Fibroblast of lung (primary cell): ENCODE data around the gene RPAP3. TPM values are rescaled to one million over a fixed set of nuclear protein-coding genes. Genes with fewer than 3 reads are reported as not detected.

Experiments
- DNase-seq, 2 donors: peaks; one replicate each; pipeline versions ENCODE4 v3.0.0 to v3.0.0-alpha.2; 2010; ENCODE audit warnings: low read depth in 2 of 2
- H2AFZ ChIP-seq: 2 replicates; pipeline ENCODE4 v1.5.1; 2012; ENCODE audit warnings: low read length, control low read depth, inconsistent platforms
- H3K27ac ChIP-seq: 2 replicates; pipeline ENCODE4 v1.5.1; 2011; ENCODE audit warnings: low read length, control low read depth; ENCODE audit not compliant: insufficient read depth
- H3K27me3 ChIP-seq: 2 replicates; pipeline ENCODE4 v1.5.1; 2011; ENCODE audit warnings: mild to moderate bottlenecking, low read length; ENCODE audit not compliant: control insufficient read depth, insufficient read depth
- H3K36me3 ChIP-seq: 2 replicates; pipeline ENCODE4 v1.5.1; 2011; ENCODE audit warnings: low read length; ENCODE audit not compliant: control insufficient read depth, insufficient read depth
- H3K4me1 ChIP-seq: 2 replicates; pipeline ENCODE4 v1.5.1; 2011; ENCODE audit warnings: low read length; ENCODE audit not compliant: control insufficient read depth, insufficient read depth; ENCODE audit errors: extremely low read depth
- H3K4me2 ChIP-seq: 2 replicates; pipeline ENCODE4 v1.5.1; 2011; ENCODE audit warnings: low read length, control low read depth; ENCODE audit not compliant: insufficient read depth; ENCODE audit errors: extremely low read depth
- H3K4me3 ChIP-seq, 4 experiments: fragments of 200-600 bp in 1 of 4; sonication (generic) in 1 of 4; replicated peaks in 1 of 4; 2 replicates each; pipeline ENCODE4 v1.5.1; 2011 to 2016; ENCODE audit warnings: low read length in 4 of 4, low read depth in 3 of 4, mild to moderate bottlenecking in 3 of 4, control low read depth in 2 of 4, inconsistent platforms in 1 of 4, mixed read lengths in 1 of 4; ENCODE audit not compliant: insufficient read depth in 1 of 4; ENCODE audit errors: control extremely low read depth in 1 of 4
- H3K79me2 ChIP-seq: 2 replicates; pipeline ENCODE4 v1.5.1; 2012; ENCODE audit warnings: mild to moderate bottlenecking, low read length, inconsistent platforms; ENCODE audit not compliant: control insufficient read depth, insufficient read depth
- H3K9ac ChIP-seq: 2 replicates; pipeline ENCODE4 v1.5.1; 2011; ENCODE audit warnings: mild to moderate bottlenecking, low read length, control low read depth; ENCODE audit not compliant: insufficient read depth
- H3K9me3 ChIP-seq: 2 replicates; pipeline ENCODE4 v1.5.1; 2012; ENCODE audit warnings: low read depth, low read length; ENCODE audit not compliant: control insufficient read depth, insufficient read depth
- H4K20me1 ChIP-seq: 2 replicates; pipeline ENCODE4 v1.5.1; 2011; ENCODE audit warnings: low read length; ENCODE audit not compliant: control insufficient read depth, insufficient read depth; ENCODE audit errors: extremely low read depth
- CTCF ChIP-seq, 2 donors: IDR thresholded peaks in 1 of 2; conservative IDR thresholded peaks in 1 of 2; 1 replicate in 1 of 2; 2 replicates in 1 of 2; pipeline ENCODE4 v1.5.1; 2011 to 2012; ENCODE audit warnings: low read length in 2 of 2, control low read depth in 1 of 2, inconsistent platforms in 1 of 2, low read depth in 1 of 2, mild to moderate bottlenecking in 1 of 2
- EZH2 ChIP-seq: IDR thresholded peaks from 2 replicates; pipeline ENCODE4 v1.5.1; 2012; ENCODE audit warnings: low read length, control low read depth, mild to moderate bottlenecking; ENCODE audit errors: missing control alignments
- polyA plus RNA-seq, 2 donors: library from polyadenylated mRNA; depleted of rRNA in 1 of 2; stranded (reverse) in 1 of 2; unstranded in 1 of 2; fragments of >200 nt; gene quantifications; 2 replicates each; pipeline ENCODE4 v1.2.1, GENCODE V29; 2011 to 2012; ENCODE audit warnings: missing spikeins in 1 of 2
- total RNA-seq: library from RNA; depleted of rRNA; stranded (reverse); fragments of >200 nt; gene quantifications from 2 replicates; pipeline ENCODE4 v1.2.1, GENCODE V29; 2014

The RPAP3 gene
- total and polyA plus RNA-seq, 2 donors (not counting 1 experiment from before 2014, with no cell fraction given): 12.1 to 23.8 TPM

GRCh38 chr12:47611906-47612305 is 93.9 kb downstream of the RPAP3 start:
- Histone ChIP-seq H3K79me2 (no peaks in the 10 kb centered on the region), H3K4me3 (no peak overlapping the region), H2AFZ (no peak overlapping the region), H3K27me3 (no peaks in the 10 kb centered on the region), H3K36me3 (no peaks in the 10 kb centered on the region), H3K4me2 (no peak overlapping the region), H3K4me1 (no peaks in the 10 kb centered on the region), H3K9ac (no peak overlapping the region), H3K9me3 (no peaks in the 10 kb centered on the region), H3K27ac (no peak overlapping the region), H4K20me1 (no peaks in the 10 kb centered on the region)
- DNase-seq: no peak
- TF ChIP-seq EZH2: no peak
- TF ChIP-seq CTCF (conservative IDR thresholded peaks at IDR 0.05 in 1 of 2, IDR thresholded peaks at IDR 0.05 in 1 of 2; ENCODE audit: low read depth in 1 of 2, low read length in 2 of 2): no peak

Other genes starting within 250 kb of the RPAP3 start
- 0.17 TPM in 1 of 2 replicates, not detected in the other for gene ENDOU, start 19.5 kb upstream of the RPAP3 start, total RNA-seq
- gene ENDOU, start 19.5 kb upstream of the RPAP3 start, polyA plus RNA-seq: 0.07 and 0.09 TPM in 2 replicates
- 1.0 and 2.8 TPM in 2 replicates for gene RAPGEF3, start 52.9 kb upstream of the RPAP3 start, total RNA-seq
- gene RAPGEF3, start 52.9 kb upstream of the RPAP3 start, polyA plus RNA-seq: 0.83 and 0.95 TPM in 2 replicates
- gene SLC48A1, start 67.2 kb upstream of the RPAP3 start, total RNA-seq: 12.8 and 18.7 TPM in 2 replicates
- 8.9 and 9.0 TPM in 2 replicates for gene SLC48A1, start 67.2 kb upstream of the RPAP3 start, polyA plus RNA-seq
- 23.6 and 28.1 TPM in 2 replicates for gene HDAC7, start 113.9 kb upstream of the RPAP3 start, total RNA-seq
- gene HDAC7, start 113.9 kb upstream of the RPAP3 start, polyA plus RNA-seq: 31.6 and 35.4 TPM in 2 replicates
- 9.8 and 16.2 TPM in 2 replicates for gene VDR, start 199.0 kb upstream of the RPAP3 start, total RNA-seq
- 24.4 and 33.9 TPM in 2 replicates for gene VDR, start 199.0 kb upstream of the RPAP3 start, polyA plus RNA-seq